GM23248 (cell line): ENCODE data around the gene GPC3.

Experiments used
- EZH2 ChIP-seq: fragments of 200-600 bp; sonication (generic); IDR thresholded peaks from 2 replicates; pipeline ENCODE4 v1.6.1; 2018; ENCODE audit warnings: antibody characterized with exemption, mild to moderate bottlenecking; ENCODE audit not compliant: insufficient read depth, poor library complexity, severe bottlenecking
- EZH2phosphoT487 ChIP-seq: fragments of 200-600 bp; sonication (generic); IDR thresholded peaks from 2 replicates; pipeline ENCODE4 v1.6.1; 2018; ENCODE audit warnings: antibody characterized with exemption, moderate library complexity, mild to moderate bottlenecking, low read depth; ENCODE audit not compliant: insufficient read depth

GRCh38 chrX:133653358-133653757, 332.0 kb downstream of the GPC3 start:
- TF ChIP-seq EZH2phosphoT487 = no peak
- TF ChIP-seq EZH2 = no peak
